AG09309 (cell line): Measurements from ENCODE around the gene GPR149.
"Not testable (repeated sequence)": the region's sequence is repeated elsewhere in the genome, so short reads cannot be mapped to it uniquely, and the experiment has no call there.

ENCODE experiments used
- DNase-seq: peaks from one replicate; pipeline ENCODE4 v3.0.0-alpha.2; 2010; ENCODE audit warnings: low read depth
- H3K4me3 ChIP-seq: 2 replicates; pipeline ENCODE4 v1.5.1; 2011; ENCODE audit warnings: mild to moderate bottlenecking, low read depth, low read length, moderate library complexity; ENCODE audit not compliant: control insufficient read depth
- TF ChIP-seq, protein P1 (sequence below): IDR thresholded peaks from 2 replicates; pipeline ENCODE4 v1.5.1; 2011; ENCODE audit warnings: mild to moderate bottlenecking, low read depth, low read length, inconsistent platforms; ENCODE audit not compliant: insufficient read depth, control insufficient read depth; ENCODE audit errors: missing control alignments

Gene GPR149, protein sequence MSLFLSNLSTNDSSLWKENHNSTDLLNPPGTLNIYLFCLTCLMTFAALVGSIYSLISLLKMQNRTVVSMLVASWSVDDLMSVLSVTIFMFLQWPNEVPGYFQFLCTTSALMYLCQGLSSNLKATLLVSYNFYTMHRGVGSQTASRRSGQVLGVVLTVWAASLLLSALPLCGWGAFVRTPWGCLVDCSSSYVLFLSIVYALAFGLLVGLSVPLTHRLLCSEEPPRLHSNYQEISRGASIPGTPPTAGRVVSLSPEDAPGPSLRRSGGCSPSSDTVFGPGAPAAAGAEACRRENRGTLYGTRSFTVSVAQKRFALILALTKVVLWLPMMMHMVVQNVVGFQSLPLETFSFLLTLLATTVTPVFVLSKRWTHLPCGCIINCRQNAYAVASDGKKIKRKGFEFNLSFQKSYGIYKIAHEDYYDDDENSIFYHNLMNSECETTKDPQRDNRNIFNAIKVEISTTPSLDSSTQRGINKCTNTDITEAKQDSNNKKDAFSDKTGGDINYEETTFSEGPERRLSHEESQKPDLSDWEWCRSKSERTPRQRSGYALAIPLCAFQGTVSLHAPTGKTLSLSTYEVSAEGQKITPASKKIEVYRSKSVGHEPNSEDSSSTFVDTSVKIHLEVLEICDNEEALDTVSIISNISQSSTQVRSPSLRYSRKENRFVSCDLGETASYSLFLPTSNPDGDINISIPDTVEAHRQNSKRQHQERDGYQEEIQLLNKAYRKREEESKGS

DNA sequence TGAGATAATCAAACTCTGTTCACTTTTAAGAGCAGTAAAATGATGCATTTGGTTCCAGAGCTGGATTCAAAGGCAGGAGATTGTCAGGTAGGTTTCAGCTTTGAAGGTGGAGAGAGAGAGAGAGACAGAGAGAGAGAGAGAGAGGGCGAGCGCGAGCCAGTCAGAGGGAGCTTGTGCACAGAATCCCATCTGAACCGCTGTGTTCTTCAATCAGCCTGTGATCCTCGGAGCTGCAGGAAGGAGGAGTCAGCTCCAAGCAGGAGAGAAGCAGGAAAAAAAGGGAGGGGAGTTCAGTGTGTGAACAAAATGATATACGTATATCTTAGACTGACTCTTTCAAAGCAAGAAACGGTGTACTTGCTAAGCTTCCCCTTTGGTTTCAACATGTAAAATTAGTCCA lies at the start of gene GPR149:
Gene GPR149 (minus strand): TSS at position 177 of the 400 bp plus-strand sequence. CDS start 575 bp downstream, outside the sequence.
- no peak within 1 kb of the TSS; the same call in 1 of the 2 replicates for H3K4me3 ChIP-seq
- DNase-seq = no peak
- TF ChIP-seq, protein P1, sequence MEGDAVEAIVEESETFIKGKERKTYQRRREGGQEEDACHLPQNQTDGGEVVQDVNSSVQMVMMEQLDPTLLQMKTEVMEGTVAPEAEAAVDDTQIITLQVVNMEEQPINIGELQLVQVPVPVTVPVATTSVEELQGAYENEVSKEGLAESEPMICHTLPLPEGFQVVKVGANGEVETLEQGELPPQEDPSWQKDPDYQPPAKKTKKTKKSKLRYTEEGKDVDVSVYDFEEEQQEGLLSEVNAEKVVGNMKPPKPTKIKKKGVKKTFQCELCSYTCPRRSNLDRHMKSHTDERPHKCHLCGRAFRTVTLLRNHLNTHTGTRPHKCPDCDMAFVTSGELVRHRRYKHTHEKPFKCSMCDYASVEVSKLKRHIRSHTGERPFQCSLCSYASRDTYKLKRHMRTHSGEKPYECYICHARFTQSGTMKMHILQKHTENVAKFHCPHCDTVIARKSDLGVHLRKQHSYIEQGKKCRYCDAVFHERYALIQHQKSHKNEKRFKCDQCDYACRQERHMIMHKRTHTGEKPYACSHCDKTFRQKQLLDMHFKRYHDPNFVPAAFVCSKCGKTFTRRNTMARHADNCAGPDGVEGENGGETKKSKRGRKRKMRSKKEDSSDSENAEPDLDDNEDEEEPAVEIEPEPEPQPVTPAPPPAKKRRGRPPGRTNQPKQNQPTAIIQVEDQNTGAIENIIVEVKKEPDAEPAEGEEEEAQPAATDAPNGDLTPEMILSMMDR = no peak

- DNase-seq = no peak
- H3K4me3 ChIP-seq = no peak overlapping the region
- TF ChIP-seq, protein P1 = no peak
Measured at GRCh38 chr3:154473769-154474168, 43.8 kb upstream of the GPR149 start.

DNA sequence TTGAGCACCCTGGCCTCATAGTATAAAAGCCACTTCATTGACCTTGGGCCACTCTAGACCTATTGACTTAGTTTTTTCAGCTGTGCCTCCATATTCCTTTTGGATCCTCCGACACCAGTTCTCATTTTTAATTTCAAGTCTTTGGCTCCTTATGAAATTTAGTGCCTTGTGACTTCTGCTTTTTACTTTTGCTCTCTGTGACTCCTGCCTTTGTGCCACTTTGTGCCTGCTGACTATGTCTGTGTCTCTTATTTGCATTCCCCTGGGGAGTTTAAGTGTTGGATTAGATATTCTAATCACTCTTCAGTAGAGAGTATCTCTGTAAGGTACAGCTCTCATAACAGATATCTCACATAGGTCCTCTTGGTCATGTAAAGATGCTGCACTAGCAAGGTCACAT lies 39.6 kb upstream of the GPR149 start:
- DNase-seq = no peak
- H3K4me3 ChIP-seq = no peak overlapping the region
- TF ChIP-seq, protein P1 = no peak

- TF ChIP-seq, protein P1 = no peak
- no peak for DNase-seq
- H3K4me3 ChIP-seq = no peak overlapping the region
Measured at GRCh38 chr3:154464440-154465190, 34.6 kb upstream of the GPR149 start.

DNA sequence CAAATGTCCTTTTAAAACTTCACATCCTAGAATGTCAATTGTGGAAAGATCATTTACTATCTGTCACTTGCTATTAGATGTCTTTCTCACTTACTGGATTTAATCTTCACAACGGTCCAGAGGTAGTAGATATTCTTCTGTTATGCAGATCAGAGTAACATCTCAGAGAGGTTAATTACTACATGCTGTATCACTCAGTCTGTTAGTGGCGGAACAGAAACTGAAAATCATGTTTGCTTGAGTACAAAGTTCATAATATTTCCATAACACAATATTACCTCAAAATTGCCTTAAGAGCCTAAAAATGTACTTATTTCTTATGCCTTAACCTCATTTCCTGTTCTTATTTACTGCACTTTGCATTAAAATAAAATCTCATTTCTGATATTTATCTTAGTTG lies 28.6 kb upstream of the GPR149 start:
- H3K4me3 ChIP-seq = no peak overlapping the region
- DNase-seq = no peak
- TF ChIP-seq, protein P1 = no peak

DNA sequence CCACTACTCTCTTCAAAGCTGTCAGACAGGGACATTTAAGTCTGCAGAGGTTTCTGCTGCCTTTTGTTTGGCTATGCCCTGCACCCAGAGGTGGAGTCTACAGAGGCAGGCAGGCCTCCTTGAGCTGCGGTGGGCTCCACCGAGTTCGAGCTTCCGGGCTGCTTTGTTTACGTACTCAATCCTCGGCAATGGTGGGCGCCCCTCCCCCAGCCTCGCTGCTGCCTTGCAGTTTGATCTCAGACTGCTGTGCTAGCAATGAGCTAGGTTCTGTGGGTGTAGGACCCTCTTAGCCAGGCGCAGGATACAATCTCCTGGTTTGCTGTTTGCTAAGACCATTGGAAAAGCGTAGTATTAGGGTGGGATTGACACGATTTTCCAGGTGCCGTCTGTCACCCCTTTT lies 9.1 kb upstream of the GPR149 start:
- H3K4me3 ChIP-seq, DNase-seq: not testable (repeated sequence)
